Caco-2 (cell line): ENCODE data around the gene BTBD9. TPM values are rescaled to one million over a fixed set of nuclear protein-coding genes. Genes with fewer than 3 reads are reported as not detected.

Experiments
- BruUV-seq: library from RNA; stranded (reverse); fragments of 400-500 nt; replicated peaks from 2 replicates; lab custom pipeline; 2021; lab: Mats Ljungman, UMichigan
- CTCF ChIA-PET: fragments of 300-600 bp; sonication (Branson Sonifier 250); formaldehyde crosslinking; loops from one replicate; lab custom pipeline; 2022; ENCODE audit warnings: antibody characterized with exemption; lab: Charles Lee
- POLR2A ChIA-PET: fragments of 300-600 bp; sonication (Branson Sonifier 250); formaldehyde crosslinking; loops from one replicate; lab custom pipeline; 2022; ENCODE audit warnings: antibody characterized with exemption; lab: Charles Lee
- DNase-seq, 2 experiments: peaks; one replicate each; pipeline versions ENCODE4 v3.0.0 to v3.0.0-alpha.2; 2020 to 2022
- H3K27me3 ChIP-seq: replicated peaks from 2 replicates; pipeline ENCODE4 v1.6.0; 2011; ENCODE audit warnings: low read length; ENCODE audit not compliant: control insufficient read depth, insufficient read depth
- H3K36me3 ChIP-seq: 2 replicates; pipeline ENCODE4 v1.5.1; 2011; ENCODE audit warnings: low read length; ENCODE audit not compliant: control insufficient read depth, insufficient read depth
- H3K4me1 ChIP-seq: fragments of 250-450 bp; sonication (Bioruptor Pico); 2 replicates; pipeline ENCODE4 v1.5.1; 2020; ENCODE audit warnings: mild to moderate bottlenecking
- H3K4me3 ChIP-seq: 2 replicates; pipeline ENCODE4 v1.5.1; 2011; ENCODE audit warnings: low read depth, mild to moderate bottlenecking, control low read depth, low read length
- H3K9me3 ChIP-seq: fragments of 250-450 bp; sonication (Bioruptor Pico); 2 replicates; pipeline ENCODE4 v1.5.1; 2020; ENCODE audit warnings: mild to moderate bottlenecking, moderate library complexity
- H3K27ac Mint-ChIP-seq: one replicate; pipeline ENCODE4 v1.8.0; 2022; ENCODE audit warnings: mixed read lengths; ENCODE audit not compliant: unreplicated experiment
- H3K27me3 Mint-ChIP-seq: one replicate; pipeline ENCODE4 v1.8.0; 2022; ENCODE audit warnings: mixed read lengths; ENCODE audit not compliant: insufficient read depth, unreplicated experiment
- H3K36me3 Mint-ChIP-seq: one replicate; pipeline ENCODE4 v1.8.0; 2022; ENCODE audit warnings: mild to moderate bottlenecking, mixed read lengths; ENCODE audit not compliant: insufficient read depth, unreplicated experiment
- H3K4me1 Mint-ChIP-seq: one replicate; pipeline ENCODE4 v1.8.0; 2022; ENCODE audit warnings: low read depth, mixed read lengths; ENCODE audit not compliant: unreplicated experiment
- H3K4me3 Mint-ChIP-seq: one replicate; pipeline ENCODE4 v1.8.0; 2022; ENCODE audit warnings: mild to moderate bottlenecking, moderate library complexity, mixed read lengths; ENCODE audit not compliant: unreplicated experiment
- H3K9me3 Mint-ChIP-seq: one replicate; pipeline ENCODE4 v1.8.0; 2022; ENCODE audit warnings: mixed read lengths; ENCODE audit not compliant: unreplicated experiment
- CTCF ChIP-seq, 2 experiments: fragments of 200-600 bp in 1 of 2; IDR thresholded peaks; 1 replicate in 1 of 2; 2 replicates in 1 of 2; pipeline versions ENCODE4 v1.5.1 to v1.8.0; 2011 to 2022; ENCODE audit warnings: antibody characterized with exemption in 1 of 2, control low read depth in 1 of 2, inconsistent platforms in 1 of 2, low read depth in 1 of 2, low read length in 1 of 2, mild to moderate bottlenecking in 1 of 2, moderate library complexity in 1 of 2; ENCODE audit not compliant: insufficient read depth in 1 of 2, severe bottlenecking in 1 of 2, unreplicated experiment in 1 of 2
- intact Hi-C: fragments of 100-400 bp; cut with micrococcal nuclease; formaldehyde crosslinking; loops from one replicate; pipeline ENCODE4 v1.10.0; 2022; ENCODE audit not compliant: unreplicated experiment
- total RNA-seq: library from RNA; stranded (reverse); gene quantifications from 2 replicates; pipeline ENCODE4 v1.2.3, GENCODE V29; 2022

BTBD9 gene
- total RNA-seq, 1 experiment from 2014 or later = 19.6 TPM

GRCh38 chr6:38503032-38503773, 136.5 kb downstream of the BTBD9 start:
- TF ChIP-seq CTCF (IDR thresholded peaks at IDR 0.05; ENCODE audit: insufficient read depth in 1 of 2, low read depth in 1 of 2, low read length in 1 of 2, severe bottlenecking in 1 of 2, unreplicated experiment in 1 of 2) = no peak
- Histone ChIP-seq H3K27me3 (no peaks in the 10 kb centered on the region), H3K4me3 (no peak overlapping the region), H3K4me1 (peaks cover 3% of the 10 kb centered on the region; the same call in 1 of the 2 replicates), H3K9me3 (no peaks in the 10 kb centered on the region), H3K36me3 (no peaks in the 10 kb centered on the region)
- CTCF ChIA-PET = no interaction called here
- H3K27ac Mint-ChIP-seq = no peak overlapping the region
- no peaks in the 10 kb centered on the region for H3K4me1 Mint-ChIP-seq
- BruUV-seq = no TSS peak
- peak in 1 of 2 experiments; percentile 2 for DNase-seq
- POLR2A ChIA-PET = no interaction called here
- no peaks in the 10 kb centered on the region for H3K9me3 Mint-ChIP-seq
- intact Hi-C loops = no loop called here
- no peaks in the 10 kb centered on the region for H3K36me3 Mint-ChIP-seq
- no peak overlapping the region for H3K4me3 Mint-ChIP-seq
- no peaks in the 10 kb centered on the region for H3K27me3 Mint-ChIP-seq

DNA sequence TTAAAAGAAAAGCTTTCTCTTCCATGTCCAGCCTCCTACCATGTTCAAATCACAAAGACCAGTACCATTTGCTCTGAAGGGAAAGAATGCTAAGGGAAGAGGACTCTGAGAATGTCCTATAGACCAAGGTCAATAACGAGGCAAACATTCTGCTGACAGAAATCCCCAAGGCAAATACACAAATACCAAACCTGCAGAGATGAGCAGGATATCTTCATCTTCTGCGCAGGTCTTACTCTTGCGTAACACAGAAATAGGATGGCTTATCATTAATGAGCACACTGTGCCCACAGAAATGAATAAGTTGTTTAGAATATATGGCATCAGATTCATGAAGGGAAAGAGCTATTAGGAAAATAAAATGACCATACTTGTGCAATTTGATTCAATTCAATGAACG, 137.3 kb downstream of the BTBD9 start:
- ChIA-PET CTCF (no interaction called here), POLR2A (no interaction called here)
- no peak for DNase-seq
- H3K9me3 Mint-ChIP-seq = no peaks in the 10 kb centered on the region
- BruUV-seq = no TSS peak
- no peaks in the 10 kb centered on the region for H3K36me3 Mint-ChIP-seq
- H3K27ac Mint-ChIP-seq = no peak overlapping the region
- intact Hi-C loops = no loop called here
- H3K27me3 Mint-ChIP-seq = no peaks in the 10 kb centered on the region
- no peaks in the 10 kb centered on the region for H3K4me1 Mint-ChIP-seq
- TF ChIP-seq CTCF (IDR thresholded peaks at IDR 0.05; ENCODE audit: insufficient read depth in 1 of 2, low read depth in 1 of 2, low read length in 1 of 2, severe bottlenecking in 1 of 2, unreplicated experiment in 1 of 2) = no peak
- Histone ChIP-seq H3K36me3 (no peaks in the 10 kb centered on the region), H3K27me3 (no peaks in the 10 kb centered on the region), H3K4me1 (0 out of 2 replicates have a peak, but pooled peaks cover 3% of the 10 kb centered on the region), H3K9me3 (no peaks in the 10 kb centered on the region), H3K4me3 (no peak overlapping the region)
- H3K4me3 Mint-ChIP-seq = no peak overlapping the region

- H3K4me1 Mint-ChIP-seq = no peaks in the 10 kb centered on the region
- Histone ChIP-seq H3K36me3 (no peaks in the 10 kb centered on the region), H3K4me3 (no peak overlapping the region), H3K27me3 (no peaks in the 10 kb centered on the region), H3K9me3 (no peaks in the 10 kb centered on the region), H3K4me1 (0 out of 2 replicates have a peak, but pooled peaks cover 3% of the 10 kb centered on the region)
- no peaks in the 10 kb centered on the region for H3K9me3 Mint-ChIP-seq
- POLR2A ChIA-PET = no interaction called here
- no peak for DNase-seq
- intact Hi-C loops = no loop called here
- H3K4me3 Mint-ChIP-seq = no peak overlapping the region
- CTCF ChIA-PET = no interaction called here
- BruUV-seq = no TSS peak
- H3K27ac Mint-ChIP-seq = no peak overlapping the region
- H3K27me3 Mint-ChIP-seq = no peaks in the 10 kb centered on the region
- no peaks in the 10 kb centered on the region for H3K36me3 Mint-ChIP-seq
- TF ChIP-seq CTCF (IDR thresholded peaks at IDR 0.05; ENCODE audit: insufficient read depth in 1 of 2, low read depth in 1 of 2, low read length in 1 of 2, severe bottlenecking in 1 of 2, unreplicated experiment in 1 of 2) = no peak
These were observed 137.8 kb downstream of the BTBD9 start for GRCh38 chr6:38501931-38502330.
